Hepatocyte (in vitro differentiated cells): ENCODE results near the gene TMEM156.

Experiments
- CTCF ChIP-seq: fragments of 200-600 bp; sonication (generic); IDR thresholded peaks from 2 replicates; pipeline ENCODE4 v1.5.1; 2016; ENCODE audit warnings: antibody characterized with exemption, mild to moderate bottlenecking; ENCODE audit not compliant: poor library complexity
- EZH2 ChIP-seq: fragments of 200-600 bp; sonication (generic); IDR thresholded peaks from 2 replicates; pipeline ENCODE4 v1.6.1; 2016; ENCODE audit warnings: antibody characterized with exemption, mild to moderate bottlenecking, borderline replicate concordance

- TF ChIP-seq CTCF (no peak), EZH2 (no peak)
Observed at GRCh38 chr4:38935391-38936073, 96.7 kb downstream of the TMEM156 start.
